Dendritic cell treated with granulocyte-macrophage colony-stimulating factor and Interleukin-4, amounts not matched to agents 40 ng/mL and 50 ng/mL, for 4 days (primary cell): ENCODE data around the gene FLNB.

ENCODE experiments used
- H3K27ac Mint-ChIP-seq: one replicate; pipeline ENCODE4 v1.8.0; 2022; ENCODE audit warnings: mild to moderate bottlenecking, mixed read lengths
- H3K27me3 Mint-ChIP-seq: one replicate; pipeline ENCODE4 v1.8.0; 2022; ENCODE audit warnings: mild to moderate bottlenecking, mixed read lengths
- H3K36me3 Mint-ChIP-seq: one replicate; pipeline ENCODE4 v1.8.0; 2022; ENCODE audit warnings: low read depth, mixed read lengths
- H3K4me1 Mint-ChIP-seq: one replicate; pipeline ENCODE4 v1.8.0; 2022; ENCODE audit warnings: low read depth, mixed read lengths
- H3K4me3 Mint-ChIP-seq: one replicate; pipeline ENCODE4 v1.8.0; 2022; ENCODE audit warnings: mild to moderate bottlenecking, moderate library complexity, mixed read lengths
- H3K9me3 Mint-ChIP-seq: one replicate; pipeline ENCODE4 v1.8.0; 2022; ENCODE audit warnings: mixed read lengths
- intact Hi-C: fragments of 100-400 bp; cut with micrococcal nuclease; formaldehyde crosslinking; loops from one replicate; pipeline ENCODE4 v1.15.0; 2022

Gene FLNB

GRCh38 chr3:58161435-58162398 lies 153.5 kb downstream of the FLNB start:
- no peak overlapping the region for H3K4me3 Mint-ChIP-seq
- intact Hi-C loops: no loop called here
- H3K9me3 Mint-ChIP-seq: peaks cover 12% of the 10 kb centered on the region
- H3K27ac Mint-ChIP-seq: peak overlapping the region; percentile 19
- no peaks in the 10 kb centered on the region for H3K27me3 Mint-ChIP-seq
- H3K36me3 Mint-ChIP-seq: peaks cover 45% of the 10 kb centered on the region
- H3K4me1 Mint-ChIP-seq: peaks cover 20% of the 10 kb centered on the region

GRCh38 chr3:58163234-58163633 lies 155.0 kb downstream of the FLNB start:
- H3K9me3 Mint-ChIP-seq: peaks cover 12% of the 10 kb centered on the region
- H3K36me3 Mint-ChIP-seq: peaks cover 52% of the 10 kb centered on the region
- intact Hi-C loops: no loop called here
- no peaks in the 10 kb centered on the region for H3K27me3 Mint-ChIP-seq
- no peak overlapping the region for H3K4me3 Mint-ChIP-seq
- peaks cover 20% of the 10 kb centered on the region for H3K4me1 Mint-ChIP-seq
- no peak overlapping the region for H3K27ac Mint-ChIP-seq

- Mint-ChIP-seq H3K27ac (no peak overlapping the region), H3K4me3 (no peak overlapping the region), H3K27me3 (no peaks in the 10 kb centered on the region), H3K36me3 (peaks cover 52% of the 10 kb centered on the region), H3K9me3 (peaks cover 12% of the 10 kb centered on the region), H3K4me1 (peaks cover 20% of the 10 kb centered on the region)
- intact Hi-C loops: no loop called here
Measured at GRCh38 chr3:58164199-58164879, 156.1 kb downstream of the FLNB start.

GRCh38 chr3:58164906-58165821 lies 156.9 kb downstream of the FLNB start:
- intact Hi-C loops: no loop called here
- Mint-ChIP-seq H3K27me3 (no peaks in the 10 kb centered on the region), H3K4me3 (no peak overlapping the region), H3K9me3 (peaks cover 12% of the 10 kb centered on the region), H3K27ac (no peak overlapping the region), H3K4me1 (peaks cover 20% of the 10 kb centered on the region), H3K36me3 (peaks cover 58% of the 10 kb centered on the region)

DNA sequence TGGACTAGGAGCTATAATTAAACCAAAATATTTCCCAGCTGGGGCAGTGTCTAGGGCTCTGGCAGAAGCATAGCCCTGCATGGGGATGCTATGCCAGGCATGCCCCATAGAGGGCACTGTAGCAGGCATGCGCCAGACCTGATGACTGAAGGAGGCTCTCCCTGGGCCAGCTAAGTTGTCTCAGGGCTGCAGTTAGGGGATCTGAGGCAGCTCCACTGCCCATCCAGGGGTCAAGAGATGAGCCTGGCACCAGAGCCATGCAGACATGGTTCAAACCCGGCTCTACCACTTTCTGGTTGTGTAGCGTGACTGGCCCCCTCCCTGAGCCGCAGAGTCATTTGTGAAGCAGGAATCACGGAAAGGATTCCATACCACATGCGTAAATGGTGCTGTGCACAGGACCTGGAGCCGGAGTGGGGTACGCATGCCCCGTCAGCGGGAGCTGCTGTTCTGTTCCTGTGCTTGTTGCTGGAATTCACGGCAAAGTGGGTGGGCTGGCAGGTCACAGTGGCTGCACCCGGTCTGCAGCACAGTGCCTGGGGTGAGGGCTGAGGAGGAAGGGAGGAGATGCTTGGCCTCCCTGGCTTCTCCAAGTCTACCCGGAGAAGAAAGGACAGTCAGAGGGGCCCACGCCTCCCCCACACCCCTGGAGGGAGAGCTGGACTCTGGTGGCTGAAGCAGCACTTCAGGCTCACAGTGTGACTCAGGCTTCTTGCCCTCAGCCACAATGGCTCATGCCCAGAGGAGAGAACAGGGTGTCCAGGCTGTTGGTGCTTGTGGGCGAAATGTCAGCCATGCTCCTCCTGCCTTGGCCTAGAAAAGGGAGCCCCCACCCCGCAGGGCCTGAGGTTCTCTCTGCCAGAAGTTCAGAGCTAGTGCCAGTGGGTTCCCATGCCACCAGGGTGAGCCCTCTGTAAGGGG lies 159.5 kb downstream of the FLNB start:
- Mint-ChIP-seq H3K4me1 (no peaks in the 10 kb centered on the region), H3K9me3 (no peaks in the 10 kb centered on the region), H3K4me3 (no peak overlapping the region), H3K27ac (no peak overlapping the region), H3K27me3 (no peaks in the 10 kb centered on the region), H3K36me3 (peaks cover 61% of the 10 kb centered on the region)
- intact Hi-C loops: no loop called here

DNA sequence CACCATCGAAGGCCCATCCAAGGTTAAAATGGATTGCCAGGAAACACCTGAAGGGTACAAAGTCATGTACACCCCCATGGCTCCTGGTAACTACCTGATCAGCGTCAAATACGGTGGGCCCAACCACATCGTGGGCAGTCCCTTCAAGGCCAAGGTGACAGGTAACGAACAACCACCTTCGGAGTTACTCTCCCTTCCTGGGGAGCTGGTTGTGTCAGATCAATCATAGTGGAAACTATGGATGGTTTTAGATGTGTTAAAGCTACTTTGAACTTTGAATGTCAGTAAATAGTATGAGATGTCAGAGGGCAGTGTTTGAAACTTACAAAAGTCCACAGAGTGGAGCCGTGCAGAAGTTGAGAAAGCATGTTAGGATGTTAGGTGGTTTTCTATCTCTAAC lies 160.3 kb downstream of the FLNB start:
- no peaks in the 10 kb centered on the region for H3K4me1 Mint-ChIP-seq
- intact Hi-C loops: no loop called here
- peaks cover 2% of the 10 kb centered on the region for H3K27me3 Mint-ChIP-seq
- H3K36me3 Mint-ChIP-seq: peaks cover 54% of the 10 kb centered on the region
- H3K27ac Mint-ChIP-seq: no peak overlapping the region
- H3K9me3 Mint-ChIP-seq: no peaks in the 10 kb centered on the region
- H3K4me3 Mint-ChIP-seq: no peak overlapping the region

DNA sequence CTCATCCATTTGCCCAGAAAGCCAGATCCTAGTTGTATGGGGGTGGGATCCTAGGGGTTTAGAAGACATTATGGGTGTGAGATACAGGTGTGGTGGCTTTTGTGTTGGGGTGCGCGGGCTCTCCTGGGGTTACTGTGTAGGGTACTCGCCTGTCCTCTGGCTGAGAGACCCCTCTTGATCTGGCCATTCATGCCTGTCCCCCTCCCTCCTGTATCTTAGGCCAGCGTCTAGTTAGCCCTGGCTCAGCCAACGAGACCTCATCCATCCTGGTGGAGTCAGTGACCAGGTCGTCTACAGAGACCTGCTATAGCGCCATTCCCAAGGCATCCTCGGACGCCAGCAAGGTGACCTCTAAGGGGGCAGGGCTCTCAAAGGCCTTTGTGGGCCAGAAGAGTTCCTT lies 161.1 kb downstream of the FLNB start:
- Mint-ChIP-seq H3K27me3 (peaks cover 2% of the 10 kb centered on the region), H3K4me1 (no peaks in the 10 kb centered on the region), H3K4me3 (no peak overlapping the region), H3K27ac (no peak overlapping the region), H3K36me3 (peaks cover 47% of the 10 kb centered on the region), H3K9me3 (no peaks in the 10 kb centered on the region)
- intact Hi-C loops: no loop called here

DNA sequence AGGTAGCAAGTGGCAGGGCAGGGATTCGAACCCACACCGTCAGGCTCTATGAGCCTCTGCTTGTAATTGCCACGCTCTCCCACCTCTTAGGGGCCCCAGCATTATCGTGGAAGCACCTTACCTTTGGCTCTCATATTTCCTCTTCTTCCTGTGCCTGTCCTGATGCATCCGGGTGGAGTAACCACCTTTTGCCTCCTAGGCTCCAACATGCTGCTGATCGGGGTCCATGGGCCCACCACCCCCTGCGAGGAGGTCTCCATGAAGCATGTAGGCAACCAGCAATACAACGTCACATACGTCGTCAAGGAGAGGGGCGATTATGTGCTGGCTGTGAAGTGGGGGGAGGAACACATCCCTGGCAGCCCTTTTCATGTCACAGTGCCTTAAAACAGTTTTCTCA lies 162.2 kb downstream of the FLNB start:
- Mint-ChIP-seq H3K4me3 (no peak overlapping the region), H3K36me3 (peaks cover 40% of the 10 kb centered on the region), H3K4me1 (peaks cover 10% of the 10 kb centered on the region), H3K9me3 (no peaks in the 10 kb centered on the region), H3K27me3 (peaks cover 2% of the 10 kb centered on the region), H3K27ac (no peak overlapping the region)
- intact Hi-C loops: loop anchor here (10.0 kb wide), 1 partner anchor 244 kb away; no protein-coding TSS in a partner anchor

GRCh38 chr3:58171126-58171525 lies 162.9 kb downstream of the FLNB start:
- Mint-ChIP-seq H3K9me3 (no peaks in the 10 kb centered on the region), H3K4me1 (peaks cover 17% of the 10 kb centered on the region), H3K36me3 (peaks cover 37% of the 10 kb centered on the region), H3K27me3 (peaks cover 9% of the 10 kb centered on the region), H3K27ac (no peak overlapping the region), H3K4me3 (no peak overlapping the region)
- intact Hi-C loops: loop anchor here (10.0 kb wide), 1 partner anchor 244 kb away; no protein-coding TSS in a partner anchor

DNA sequence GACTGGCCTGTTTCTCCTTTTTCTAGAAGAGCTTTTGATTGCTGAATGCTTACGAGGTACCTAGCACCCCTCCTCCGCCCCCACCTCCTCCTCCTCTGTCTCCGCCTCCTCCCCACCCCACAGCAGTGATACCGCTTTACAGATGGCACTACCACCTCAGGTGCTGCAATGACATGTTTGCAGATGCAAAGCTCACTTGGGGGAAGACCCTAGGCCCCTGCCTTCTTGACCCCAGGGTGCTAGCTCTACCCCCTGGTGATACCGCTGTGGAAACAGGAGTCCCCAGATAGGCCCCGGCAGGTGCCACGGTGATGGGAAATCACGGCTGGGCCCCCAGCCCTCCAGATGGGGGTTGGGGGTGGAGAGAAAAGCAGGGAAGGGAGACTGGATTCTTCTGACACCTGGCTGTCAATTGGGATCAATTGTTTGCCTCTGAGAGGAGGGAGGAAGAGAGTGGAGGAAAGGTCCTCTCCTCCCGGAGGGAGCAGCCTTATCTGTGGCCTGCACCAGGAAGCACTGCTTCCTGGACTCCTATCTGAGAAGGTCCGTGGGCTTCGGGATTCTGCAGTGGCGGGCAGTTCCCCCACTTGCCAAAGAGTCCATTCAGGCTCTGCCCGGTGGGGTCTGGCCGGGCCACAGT lies 164.9 kb downstream of the FLNB start:
- Mint-ChIP-seq H3K9me3 (no peaks in the 10 kb centered on the region), H3K36me3 (peaks cover 32% of the 10 kb centered on the region), H3K27me3 (peaks cover 15% of the 10 kb centered on the region), H3K4me3 (no peak overlapping the region), H3K27ac (no peak overlapping the region), H3K4me1 (peaks cover 25% of the 10 kb centered on the region)
- intact Hi-C loops: loop anchor here (10.0 kb wide), 1 partner anchor 242 kb away; no protein-coding TSS in a partner anchor

DNA sequence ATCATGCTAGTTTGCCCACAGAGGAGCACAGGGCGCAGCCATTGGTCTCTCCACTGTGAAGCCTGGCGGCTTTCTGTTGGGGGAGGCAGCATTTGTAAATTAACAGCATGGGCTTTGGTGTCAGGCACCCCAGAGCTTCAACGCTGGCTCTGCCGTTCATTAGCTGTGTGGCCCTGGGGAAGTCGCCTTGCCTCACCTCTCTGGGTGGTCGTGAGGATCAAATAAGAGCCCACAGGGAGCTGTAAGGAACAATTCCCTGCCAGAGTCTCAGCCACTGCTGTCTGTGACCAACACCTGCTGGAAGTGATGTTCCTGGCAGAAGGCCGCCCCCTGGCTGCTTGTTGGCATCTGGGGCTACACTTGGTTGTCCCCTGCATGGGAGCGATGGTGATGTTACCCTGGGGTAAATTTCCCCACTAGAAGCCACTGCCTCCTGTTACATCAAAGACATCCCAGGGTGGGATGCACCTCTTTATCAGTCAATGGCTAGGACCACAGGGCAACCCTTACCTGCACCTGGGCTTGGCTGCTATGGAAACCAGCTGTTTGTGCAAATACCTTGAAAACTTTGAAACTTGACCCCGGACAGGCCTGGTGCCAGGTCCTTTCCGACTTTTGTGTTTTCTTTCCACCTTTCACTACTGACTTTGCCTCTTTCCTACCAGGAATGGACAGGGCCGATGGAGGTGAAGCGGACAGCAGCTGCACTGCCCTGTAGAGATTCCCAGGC lies 165.6 kb downstream of the FLNB start:
- Mint-ChIP-seq H3K27me3 (peaks cover 22% of the 10 kb centered on the region), H3K4me3 (no peak overlapping the region), H3K27ac (no peak overlapping the region), H3K36me3 (peaks cover 27% of the 10 kb centered on the region), H3K9me3 (no peaks in the 10 kb centered on the region), H3K4me1 (peaks cover 32% of the 10 kb centered on the region)
- intact Hi-C loops: loop anchor here (10.0 kb wide), 1 partner anchor 241 kb away; no protein-coding TSS in a partner anchor

DNA sequence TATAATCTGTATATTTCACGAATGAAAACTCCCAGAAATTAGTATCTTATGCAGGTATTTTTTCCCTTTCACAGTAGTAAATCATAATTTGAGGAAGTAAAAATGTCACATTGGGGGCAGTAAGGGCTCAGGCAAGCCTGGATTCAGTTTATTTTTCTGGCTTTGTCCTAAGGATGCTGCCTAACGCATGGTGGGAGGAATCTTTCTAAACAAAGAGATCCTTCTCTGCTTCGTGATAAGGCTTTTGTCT lies 166.9 kb downstream of the FLNB start:
- intact Hi-C loops: loop anchor here (5.0 to 10.0 kb wide), 2 partner anchors 168 to 240 kb away; partner anchors contain the start of gene FLNB
- H3K27me3 Mint-ChIP-seq: peaks cover 24% of the 10 kb centered on the region
- no peaks in the 10 kb centered on the region for H3K9me3 Mint-ChIP-seq
- peak overlapping the region; percentile 41 for H3K27ac Mint-ChIP-seq
- peaks cover 32% of the 10 kb centered on the region for H3K4me1 Mint-ChIP-seq
- H3K36me3 Mint-ChIP-seq: peaks cover 19% of the 10 kb centered on the region
- H3K4me3 Mint-ChIP-seq: no peak overlapping the region
